Kidney epithelial cell (primary cell): Measurements from ENCODE around the gene PHYHD1. TPM values are rescaled to one million over a fixed set of nuclear protein-coding genes. Genes with fewer than 3 reads are reported as not detected.

Experiments used
- DNase-seq: peaks from one replicate; pipeline ENCODE4 v3.0.0-alpha.2; 2010; ENCODE audit warnings: low read depth
- H3K27me3 ChIP-seq: 2 replicates; pipeline ENCODE4 v1.6.0; 2011; ENCODE audit warnings: low read length; ENCODE audit not compliant: control insufficient read depth, insufficient read depth
- H3K36me3 ChIP-seq: 2 replicates; pipeline ENCODE4 v1.5.1; 2011; ENCODE audit warnings: low read length; ENCODE audit not compliant: control insufficient read depth, insufficient read depth
- H3K4me3 ChIP-seq: 2 replicates; pipeline ENCODE4 v1.5.1; 2011; ENCODE audit warnings: low read depth, mild to moderate bottlenecking, control low read depth, low read length
- CTCF ChIP-seq: IDR thresholded peaks from 2 replicates; pipeline ENCODE4 v1.5.1; 2011; ENCODE audit warnings: mild to moderate bottlenecking, moderate library complexity, low read length, control low read depth, inconsistent platforms; ENCODE audit not compliant: insufficient read depth, poor library complexity, severe bottlenecking
- total RNA-seq: library from RNA; depleted of rRNA; stranded (reverse); fragments of >200 nt; gene quantifications from 2 replicates; pipeline ENCODE4 v1.2.3, GENCODE V29; 2015

PHYHD1 gene
- total RNA-seq, 1 donor from 2014 or later = 21.2 TPM

GRCh38 chr9:128898845-128899565 lies 21.8 kb upstream of the PHYHD1 start:
- H3K27me3 ChIP-seq = no peaks in the 10 kb centered on the region
- no peak overlapping the region for H3K4me3 ChIP-seq
- no peak for DNase-seq
- H3K36me3 ChIP-seq = peaks cover 1% of the 10 kb centered on the region
- no peak for TF ChIP-seq CTCF

GRCh38 chr9:128899566-128900322 lies 21.0 kb upstream of the PHYHD1 start:
- TF ChIP-seq CTCF = no peak
- Histone ChIP-seq H3K4me3 (no peak overlapping the region), H3K36me3 (peaks cover 1% of the 10 kb centered on the region), H3K27me3 (no peaks in the 10 kb centered on the region)
- no peak for DNase-seq

GRCh38 chr9:128901379-128901778 lies 19.4 kb upstream of the PHYHD1 start:
- Histone ChIP-seq H3K36me3 (peaks cover 1% of the 10 kb centered on the region), H3K4me3 (no peak overlapping the region), H3K27me3 (no peaks in the 10 kb centered on the region)
- no peak for DNase-seq
- no peak for TF ChIP-seq CTCF

GRCh38 chr9:128901822-128902221 lies 19.0 kb upstream of the PHYHD1 start:
- no peak overlapping the region for H3K4me3 ChIP-seq
- no peak for DNase-seq
- peaks cover 1% of the 10 kb centered on the region for H3K36me3 ChIP-seq
- H3K27me3 ChIP-seq = no peaks in the 10 kb centered on the region
- TF ChIP-seq CTCF = no peak

- Histone ChIP-seq H3K27me3 (no peaks in the 10 kb centered on the region), H3K36me3 (peaks cover 1% of the 10 kb centered on the region), H3K4me3 (no peak overlapping the region)
- no peak for DNase-seq
- TF ChIP-seq CTCF = no peak
These were observed 18.3 kb upstream of the PHYHD1 start for GRCh38 chr9:128902351-128903078.
